HG02885 (cell line): ENCODE results near the gene HDAC3.

Experiments used
- ATAC-seq: cut with Tn5 transposase; IDR thresholded peaks from one replicate; pipeline ENCODE4 v1.9.1; 2021; ENCODE audit warnings: mild to moderate bottlenecking; ENCODE audit not compliant: unreplicated experiment, poor library complexity

HDAC3 gene

GRCh38 chr5:141636413-141637122 lies at the start of gene HDAC3, which contains the start of gene RELL2:
Gene HDAC3, minus strand, starts transcription at chr5:141636849. Its CDS starts 59 bp downstream, at chr5:141636790.
Gene RELL2, plus strand, starts transcription at chr5:141636997. Its CDS starts 1,229 bp downstream, at chr5:141638226.
- ATAC-seq = peak; percentile 72

DNA sequence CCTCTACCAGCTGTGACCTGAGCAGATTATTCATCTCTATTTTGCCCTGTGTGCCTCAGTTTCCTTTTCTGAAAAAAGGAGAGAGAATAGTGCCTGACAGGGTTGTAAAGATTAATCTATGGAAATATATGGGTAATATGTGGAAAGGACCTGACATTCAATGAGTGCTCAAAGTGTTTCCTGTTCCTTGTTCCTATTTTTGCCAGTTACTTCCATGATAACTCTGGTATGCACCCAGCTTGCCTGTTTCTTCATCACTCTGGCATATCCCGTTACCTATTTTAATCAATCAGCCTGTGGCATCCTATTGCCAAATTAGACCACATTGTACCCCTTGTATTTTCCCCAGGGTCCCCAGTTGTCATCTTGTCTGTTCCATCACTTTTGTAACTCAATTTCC lies 48.9 kb upstream of the HDAC3 start:
- no peak for ATAC-seq

DNA sequence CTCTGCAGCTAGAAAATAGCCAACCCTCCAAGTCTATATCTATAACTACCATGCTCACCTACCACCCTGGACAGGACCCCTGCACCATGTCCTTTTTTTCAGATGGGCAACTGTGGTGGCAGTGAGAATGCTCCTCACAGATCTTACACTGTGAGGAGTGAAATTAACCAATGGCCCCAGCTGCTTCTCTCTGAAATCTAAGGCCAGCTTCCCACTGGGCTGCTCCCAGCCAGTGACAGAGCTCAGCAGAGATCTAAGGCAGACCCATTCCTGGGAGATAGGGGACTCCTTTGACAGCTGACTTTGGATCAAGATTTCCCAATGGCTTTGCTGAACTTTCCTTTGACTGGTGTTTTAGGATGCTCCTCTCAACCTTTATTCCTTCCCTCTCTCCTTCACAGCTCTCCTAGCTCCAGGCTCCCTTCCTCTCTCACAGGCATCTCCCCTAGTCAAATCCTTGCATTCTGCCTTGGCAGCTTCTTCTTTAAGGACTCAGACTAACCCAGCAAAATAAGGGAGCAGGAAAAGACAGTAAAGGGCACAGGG lies 47.0 kb upstream of the HDAC3 start:
- ATAC-seq = no peak

GRCh38 chr5:141681695-141682641 lies 45.3 kb upstream of the HDAC3 start, which contains the start of gene ARAP3:
Gene ARAP3, minus strand, starts transcription at chr5:141682230. Its CDS starts 1,744 bp downstream, at chr5:141680486.
- ATAC-seq = peak; percentile 65

DNA sequence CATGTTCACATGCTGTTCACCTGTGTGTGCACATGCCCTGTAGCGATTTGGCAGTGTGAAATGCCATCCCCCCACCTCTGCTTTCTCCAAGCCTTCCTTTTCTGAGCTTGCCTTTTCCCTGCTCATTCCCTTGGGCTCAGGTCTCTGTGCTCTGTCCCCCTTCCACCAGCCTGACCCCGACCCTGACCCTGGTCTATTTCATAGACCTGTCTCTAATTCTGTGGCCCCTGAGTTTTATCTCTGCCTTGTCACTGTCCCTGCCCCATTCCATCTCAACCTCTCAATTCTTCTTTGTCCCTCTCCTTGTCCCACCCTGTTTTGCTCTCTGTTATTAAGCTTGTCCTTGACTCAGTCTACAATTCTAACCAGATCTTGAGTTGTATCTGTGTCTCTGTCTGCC lies 44.6 kb upstream of the HDAC3 start:
- no peak for ATAC-seq

- ATAC-seq = no peak
These were observed 44.1 kb upstream of the HDAC3 start for GRCh38 chr5:141680751-141681201.

DNA sequence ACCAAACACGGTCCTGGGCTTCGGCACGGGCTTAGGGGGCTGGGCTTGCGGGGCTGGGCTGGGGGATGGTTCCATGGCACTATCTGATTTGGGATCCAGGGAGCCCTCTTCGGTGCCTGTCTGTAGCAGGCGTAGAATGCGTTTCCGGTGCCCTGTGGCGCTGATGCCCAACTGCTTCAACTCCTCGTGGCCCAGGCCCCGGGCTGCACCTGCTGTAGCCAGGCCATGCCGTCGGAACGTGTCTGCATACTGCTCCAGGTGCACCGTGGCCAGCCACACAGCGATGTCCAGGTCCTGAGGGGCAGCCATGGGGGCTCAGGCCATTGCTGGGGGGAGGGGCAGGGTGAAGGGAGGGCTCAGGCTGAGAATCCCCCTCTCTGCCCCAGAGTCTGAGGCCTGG lies 43.5 kb upstream of the HDAC3 start:
- ATAC-seq = no peak

- no peak for ATAC-seq
These were observed 40.8 kb upstream of the HDAC3 start for GRCh38 chr5:141677415-141677814.

GRCh38 chr5:141675672-141676071 lies 39.0 kb upstream of the HDAC3 start:
- no peak for ATAC-seq

- ATAC-seq = no peak
These were observed 38.1 kb upstream of the HDAC3 start for GRCh38 chr5:141674747-141675146.

DNA sequence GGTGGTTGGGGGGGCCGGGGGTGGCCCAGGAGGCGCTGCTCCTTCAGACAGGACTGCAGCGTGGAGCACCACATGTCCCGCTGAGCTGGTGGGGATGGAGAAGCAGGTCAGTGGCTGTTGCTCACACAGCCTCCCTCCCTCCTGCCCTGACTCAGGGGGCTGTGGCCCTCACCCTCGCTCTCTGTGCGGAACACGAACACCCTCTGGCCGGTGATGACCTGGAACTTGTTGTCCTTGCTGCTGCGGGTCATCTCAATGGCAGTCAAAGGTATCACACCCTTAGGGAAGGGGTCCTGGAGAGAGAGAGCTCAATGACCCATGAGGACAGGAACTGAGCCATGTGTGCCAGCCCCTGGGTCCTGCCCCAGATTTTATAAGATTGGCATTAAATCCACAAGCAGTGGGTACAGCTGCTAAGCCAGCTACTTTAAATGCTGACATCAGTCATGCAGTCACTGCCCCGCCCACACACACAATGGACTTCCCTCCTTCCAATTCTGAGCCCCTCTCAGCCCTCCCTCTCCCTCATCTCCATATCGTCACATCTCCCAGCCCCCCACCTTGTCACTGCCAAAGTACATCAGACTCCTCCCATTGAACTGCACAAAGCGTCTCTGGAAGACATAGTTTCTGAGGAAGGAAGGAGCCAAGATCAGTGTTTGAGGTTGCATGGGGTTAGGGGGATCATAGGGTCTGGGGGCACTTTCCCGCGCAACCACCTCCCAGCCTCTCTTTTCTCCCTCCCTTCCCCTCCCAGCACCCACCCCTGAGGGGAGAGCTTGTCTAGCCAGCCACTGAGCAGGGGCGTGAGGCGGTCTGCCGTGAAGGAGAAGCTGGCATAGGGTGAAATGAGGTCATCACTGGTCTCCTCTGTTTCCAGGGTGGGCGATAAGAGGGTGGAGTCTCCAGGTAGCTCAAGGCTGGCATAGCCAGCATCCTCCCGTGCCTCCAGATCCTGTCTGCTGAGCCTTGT lies 36.5 kb upstream of the HDAC3 start:
- ATAC-seq = no peak

DNA sequence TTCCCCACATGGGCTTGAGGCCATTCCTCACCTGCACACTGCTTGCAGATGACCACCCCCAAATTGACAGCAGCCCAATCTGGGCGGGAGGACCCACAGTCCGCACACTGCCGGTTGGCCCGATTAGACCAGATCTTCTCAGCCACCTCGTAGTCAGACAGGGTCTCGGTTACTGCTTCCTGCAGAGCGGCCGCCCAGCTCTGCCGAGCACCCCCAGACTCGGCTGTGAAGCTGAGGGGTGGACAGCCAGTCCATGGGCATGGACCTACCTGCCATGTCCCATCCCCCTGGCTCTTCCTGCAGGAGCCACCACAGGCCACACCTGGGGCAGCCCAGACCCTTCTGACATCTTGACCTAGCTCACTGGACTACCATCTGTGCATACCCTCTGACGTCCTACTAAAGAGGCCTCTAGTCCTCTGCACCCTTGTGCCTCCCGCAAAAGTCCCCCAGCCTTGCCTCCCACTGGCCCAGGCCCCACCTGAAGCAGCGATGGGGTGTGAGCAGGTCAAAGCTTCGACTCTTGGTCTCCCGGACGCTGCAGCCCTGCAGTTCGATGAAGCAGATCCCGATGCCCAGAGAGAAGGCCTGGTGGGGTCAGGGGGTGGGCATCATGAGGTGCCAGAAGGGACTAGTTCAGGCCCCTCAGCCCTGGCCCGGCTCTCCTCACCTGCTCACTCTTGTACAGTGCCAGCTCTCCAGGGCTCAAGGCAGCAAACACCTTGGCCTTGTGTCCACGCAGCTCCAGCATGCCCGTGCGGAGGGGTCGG lies 35.6 kb upstream of the HDAC3 start:
- ATAC-seq = no peak

DNA sequence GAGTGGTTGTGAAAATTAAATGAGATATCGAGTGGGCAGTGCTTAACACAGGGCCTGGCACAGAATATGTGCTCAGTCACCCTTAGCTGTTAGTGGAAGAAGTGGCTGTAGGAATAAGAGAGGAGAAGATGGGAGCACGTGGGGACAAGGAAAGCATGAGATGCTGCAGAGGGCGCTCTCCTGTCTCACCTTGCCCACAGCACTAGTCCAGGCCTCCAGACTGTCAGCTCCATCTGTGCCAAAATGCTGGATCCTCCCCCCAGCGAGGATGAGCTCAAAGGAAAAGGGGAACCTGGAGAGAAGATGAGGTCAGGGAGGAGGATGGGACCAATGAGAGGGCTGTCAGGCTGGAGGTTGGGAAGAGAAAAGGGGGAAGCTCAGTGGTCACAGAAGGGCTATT lies 32.9 kb upstream of the HDAC3 start:
- ATAC-seq = no peak

DNA sequence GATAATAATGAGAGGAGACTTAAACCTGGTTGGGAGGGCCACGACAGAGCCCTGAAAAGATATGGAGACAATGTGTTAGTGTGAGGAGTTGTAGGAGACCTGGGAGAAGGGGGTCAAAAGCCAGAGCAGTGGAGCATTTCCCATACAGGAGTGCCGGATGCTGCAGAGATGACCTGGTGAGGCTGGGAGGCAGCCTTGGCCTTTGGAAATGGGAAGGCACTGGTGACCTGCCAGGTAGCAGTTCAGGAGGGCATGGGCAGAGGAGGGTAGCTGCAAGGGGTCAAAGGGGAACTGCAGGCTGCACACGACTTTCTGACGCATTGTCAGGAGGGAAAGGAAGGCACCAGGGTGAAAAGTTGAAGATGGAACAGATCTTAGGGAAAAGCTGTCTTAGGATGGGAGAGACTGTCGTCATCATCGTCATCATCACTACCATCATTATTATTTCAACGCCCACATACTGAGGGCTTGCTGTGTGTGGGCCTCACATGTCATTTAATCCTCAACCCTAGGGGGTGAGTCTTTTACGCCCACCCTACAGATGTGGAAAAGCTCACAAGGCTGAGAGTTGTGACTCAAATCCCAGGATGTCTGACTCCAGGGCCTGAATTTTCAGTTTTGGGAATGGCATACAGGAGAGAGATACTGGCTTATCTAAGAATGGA lies 32.1 kb upstream of the HDAC3 start:
- ATAC-seq = no peak

DNA sequence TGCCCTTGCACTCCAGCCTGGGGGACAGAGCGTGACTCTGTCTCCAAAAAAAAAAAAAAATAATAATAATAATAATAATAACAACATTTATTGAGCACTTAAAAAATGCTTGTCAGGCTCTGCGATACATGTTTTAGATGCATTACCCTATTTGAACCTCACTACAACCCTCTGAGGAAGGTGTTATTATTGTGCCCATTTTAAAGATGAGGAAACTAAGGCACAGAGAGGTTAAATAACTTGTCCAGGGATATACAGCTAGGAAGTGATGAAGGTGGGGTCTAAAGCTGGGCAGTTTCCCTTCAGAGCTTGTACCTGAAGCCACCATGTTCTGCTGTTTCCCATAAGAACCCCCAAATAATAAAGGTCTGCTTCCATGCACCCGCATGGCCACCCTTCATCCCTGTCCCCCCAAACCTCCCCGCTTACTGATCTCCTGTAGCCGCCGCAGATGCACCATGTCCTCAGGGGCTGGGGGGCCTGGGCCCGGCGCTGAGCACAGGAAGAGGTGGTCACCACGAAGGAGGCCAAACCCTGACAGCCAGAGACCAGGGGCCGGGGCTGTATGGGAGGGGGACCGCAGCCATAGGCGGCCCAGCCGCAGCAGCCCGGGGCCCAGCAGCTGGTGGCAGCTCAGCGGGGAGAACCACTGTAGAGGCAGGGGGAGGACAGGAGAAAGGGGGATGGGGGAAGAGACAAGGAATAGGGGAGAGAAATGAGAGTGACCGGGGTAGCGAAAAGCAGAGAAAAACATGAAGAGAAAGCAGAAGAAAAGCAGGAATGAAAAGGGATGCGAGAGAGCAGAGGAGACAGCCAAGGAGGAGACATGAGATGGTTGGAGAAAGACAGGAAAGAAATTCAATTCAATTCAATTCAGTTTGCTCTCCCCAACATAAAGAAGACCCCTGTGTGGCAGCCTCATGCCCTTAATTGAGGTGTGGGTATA lies 29.6 kb upstream of the HDAC3 start:
- ATAC-seq = no peak

- ATAC-seq = peak; percentile 98
These were observed 28.2 kb upstream of the HDAC3 start for GRCh38 chr5:141664733-141665461.

- no peak for ATAC-seq
These were observed 26.9 kb upstream of the HDAC3 start for GRCh38 chr5:141663506-141663905.
